A549 (cell line): ENCODE data around the gene PTTG1IP. TPM values are rescaled to one million over a fixed set of nuclear protein-coding genes. Genes with fewer than 3 reads are reported as not detected.

Experiments used
- ATAC-seq, 2 experiments: fragments of 200-7000 bp in 1 of 2; fragments of >200 bp in 1 of 2; cut with Nextera tagmentation in 1 of 2; cut with Tn5 transposase in 1 of 2; 3 replicates each; pipeline versions ENCODE4 v1.8.0 to v1.9.1; 2018 to 2020; ENCODE audit warnings: mild to moderate bottlenecking in 1 of 2, moderate library complexity in 1 of 2
- CTCF ChIA-PET: fragments of 300-600 bp; sonication (Branson Sonifier 250); formaldehyde crosslinking; extraction: SDS; loops from one replicate; lab custom pipeline; 2021; ENCODE audit warnings: antibody characterized with exemption, inconsistent platforms; lab: Yijun Ruan, JAX
- POLR2A ChIA-PET: fragments of 350-600 bp; formaldehyde crosslinking; extraction: SDS; loops from one replicate; lab custom pipeline; 2021; ENCODE audit warnings: antibody characterized with exemption, inconsistent platforms; lab: Yijun Ruan, JAX
- DNase-seq, 2 experiments: peaks; one replicate each; pipeline versions ENCODE4 v3.0.0 to v3.0.0-alpha.2; 2011 to 2016; ENCODE audit warnings: low read depth in 1 of 2, low spot score in 1 of 2
- FAIRE-seq: peaks from 2 replicates; lab custom pipeline; 2011; peaks lifted over from hg19 to GRCh38; lab: Jason Lieb, UNC
- H3K27ac ChIP-seq, 2 experiments: fragments of >200 bp; sonication (Bioruptor Twin); formaldehyde crosslinking; 3 replicates each; pipeline ENCODE4 v1.5.1; 2016 to 2017
- H3K4me1 ChIP-seq: fragments of >200 bp; sonication (Bioruptor Twin); formaldehyde crosslinking; 3 replicates; pipeline ENCODE4 v1.6.1; 2016
- H3K4me2 ChIP-seq: fragments of >200 bp; sonication (Bioruptor Twin); formaldehyde crosslinking; 3 replicates; pipeline ENCODE4 v1.6.1; 2016
- H3K4me3 ChIP-seq: fragments of >200 bp; sonication (Bioruptor Twin); formaldehyde crosslinking; 3 replicates; pipeline ENCODE4 v1.5.1; 2016
- H3K9me3 ChIP-seq: fragments of >200 bp; sonication (Bioruptor Twin); formaldehyde crosslinking; 3 replicates; pipeline ENCODE4 v1.6.1; 2016
- ATOH8 ChIP-seq: fragments of 250-450 bp; sonication (Bioruptor Pico); IDR thresholded peaks from 2 replicates; pipeline ENCODE4 v1.5.0; 2020; ENCODE audit warnings: low read depth, mild to moderate bottlenecking, moderate library complexity
- BCL3 ChIP-seq: fragments of >200 bp; sonication (Bioruptor Twin); formaldehyde crosslinking; IDR thresholded peaks from 3 replicates; pipeline ENCODE4 v1.6.1; 2016
- CBX2 ChIP-seq: fragments of 200-600 bp; sonication (generic); IDR thresholded peaks from 2 replicates; pipeline ENCODE4 v1.6.1; 2016; ENCODE audit warnings: low read depth, mild to moderate bottlenecking, borderline replicate concordance
- CTCF ChIP-seq: fragments of >200 bp; sonication (Bioruptor Twin); formaldehyde crosslinking; IDR thresholded peaks from 3 replicates; pipeline ENCODE4 v1.5.1; 2016
- EHF ChIP-seq: fragments of 250-450 bp; sonication (Bioruptor Pico); IDR thresholded peaks from 2 replicates; pipeline ENCODE4 v1.5.0; 2020; ENCODE audit warnings: mild to moderate bottlenecking
- ELK1 ChIP-seq: fragments of 150-350 bp; IDR thresholded peaks from 2 replicates; pipeline ENCODE4 v1.6.1; 2014; ENCODE audit warnings: low read depth, mild to moderate bottlenecking, low read length
- EP300 ChIP-seq, 2 experiments: fragments of >200 bp; sonication (Bioruptor Twin); formaldehyde crosslinking; IDR thresholded peaks; 2 replicates in 1 of 2; 3 replicates in 1 of 2; pipeline ENCODE4 v1.6.1; 2016 to 2017
- FOSB ChIP-seq: fragments of 250-450 bp; sonication (Bioruptor Pico); IDR thresholded peaks from 2 replicates; pipeline ENCODE4 v1.5.0; 2020; ENCODE audit warnings: mild to moderate bottlenecking, moderate library complexity
- FOSL2 ChIP-seq, 2 experiments: fragments of 450-650 bp in 1 of 2; fragments of >200 bp in 1 of 2; sonication (Bioruptor Twin) in 1 of 2; formaldehyde crosslinking; IDR thresholded peaks; 2 replicates each; pipeline versions ENCODE4 v1.5.0 to v1.6.1; 2016 to 2020; ENCODE audit warnings: mild to moderate bottlenecking in 1 of 2, moderate library complexity in 1 of 2
- HDAC2 ChIP-seq: fragments of 200-600 bp; sonication (generic); IDR thresholded peaks from 2 replicates; pipeline ENCODE4 v1.6.1; 2016
- HES2 ChIP-seq: fragments of >200 bp; sonication (Bioruptor Twin); formaldehyde crosslinking; IDR thresholded peaks from 2 replicates; pipeline ENCODE4 v1.6.1; 2016
- JUNB ChIP-seq: fragments of >200 bp; sonication (Bioruptor Twin); formaldehyde crosslinking; IDR thresholded peaks from 2 replicates; pipeline ENCODE4 v1.6.1; 2016
- MAX ChIP-seq: IDR thresholded peaks from 2 replicates; pipeline ENCODE4 v1.6.1; 2012
- RFX5 ChIP-seq: fragments of 450-650 bp; IDR thresholded peaks from 2 replicates; pipeline ENCODE4 v1.7.1; 2014; ENCODE audit warnings: antibody characterized with exemption, mild to moderate bottlenecking, moderate library complexity
- TP53 ChIP-seq: fragments of 250-450 bp; sonication (Bioruptor Pico); IDR thresholded peaks from 2 replicates; pipeline ENCODE4 v1.5.0; 2021; ENCODE audit warnings: mild to moderate bottlenecking, moderate library complexity
- USF2 ChIP-seq: fragments of 450-650 bp; IDR thresholded peaks from 2 replicates; pipeline ENCODE4 v1.6.1; 2014; ENCODE audit warnings: antibody characterized with exemption
- WGBS: methylation state at CpG from one replicate; pipeline ENCODE4 v1.1.6; 2017; ENCODE audit errors: missing lambda C conversion rate; 5-methylcytosine and 5-hydroxymethylcytosine counted together
- polyA plus RNA-seq, 4 experiments: library from polyadenylated mRNA; depleted of rRNA in 3 of 4; stranded (reverse); fragments of >200 nt; fragmentation: RNase III in 1 of 4; extraction: RNeasy Plus Mini Kit Qiagen cat#74134 plus additional on column Dnase treatment in 1 of 4; gene quantifications; 2 replicates in 3 of 4; 3 replicates in 1 of 4; pipeline ENCODE4 v1.2.3, GENCODE V29; 2011 to 2017

Gene PTTG1IP
- polyA plus RNA-seq, 2 of the 4 experiments (the other 2 are of a cell fraction): 98.7 to 99.4 TPM

- ATAC-seq: no peak
- no peak for FAIRE-seq
- Histone ChIP-seq H3K4me3 (no peak overlapping the region), H3K27ac (no peak overlapping the region), H3K4me2 (no peak overlapping the region), H3K9me3 (no peaks in the 10 kb centered on the region), H3K4me1 (no peaks in the 10 kb centered on the region)
- DNase-seq: no peak
- 82% methylated on average over 9 of the region's 22 CpGs for WGBS
- CTCF ChIA-PET: interaction anchor here (1.3 to 3.7 kb wide), 2 partner anchors 12 to 104 kb away, joined by 4 to 24 read pairs; partner anchors contain the start of gene UBE2G2
- TF ChIP-seq BCL3: no peak
- no peak for TF ChIP-seq RFX5
- TF ChIP-seq TP53 (CRISPR knock-in tag): no peak
- TF ChIP-seq ELK1: no peak
- no peak for TF ChIP-seq FOSB (CRISPR knock-in tag)
- no peak for TF ChIP-seq EP300 (IDR thresholded peaks at IDR 0.05)
- TF ChIP-seq MAX: no peak
- TF ChIP-seq CTCF: no peak
- TF ChIP-seq ATOH8 (CRISPR knock-in tag): no peak
- no peak for TF ChIP-seq CBX2
- TF ChIP-seq, all 56 proteins: peak for 0
- POLR2A ChIA-PET: interaction anchor here (0.6 kb wide), 1 partner anchor 36 kb away, joined by 4 read pairs; no protein-coding TSS in a partner anchor
Measured at GRCh38 chr21:44905016-44905727, 31.7 kb upstream of the PTTG1IP start.

GRCh38 chr21:44904141-44904923 lies 30.8 kb upstream of the PTTG1IP start:
- Histone ChIP-seq H3K4me3 (no peak overlapping the region), H3K4me1 (no peaks in the 10 kb centered on the region), H3K27ac (no peak overlapping the region), H3K9me3 (no peaks in the 10 kb centered on the region), H3K4me2 (no peak overlapping the region)
- no peak for DNase-seq
- CTCF ChIA-PET: no interaction called here
- POLR2A ChIA-PET: no interaction called here
- FAIRE-seq: no peak
- TF ChIP-seq USF2: no peak
- TF ChIP-seq EHF (CRISPR knock-in tag): no peak
- TF ChIP-seq TP53 (CRISPR knock-in tag): no peak
- no peak for TF ChIP-seq JUNB
- TF ChIP-seq BCL3: no peak
- no peak for TF ChIP-seq FOSL2 (IDR thresholded peaks at IDR 0.05)
- TF ChIP-seq FOSL2 (CRISPR knock-in tag; IDR thresholded peaks at IDR 0.05): no peak
- no peak for TF ChIP-seq HDAC2
- TF ChIP-seq CTCF: no peak
- TF ChIP-seq HES2: no peak
- ATAC-seq: no peak
- WGBS: 84% methylated on average over 11 of the region's 14 CpGs
